HG03064 (cell line): ENCODE measurements around the gene KRT77.

Experiments
- ATAC-seq: cut with Tn5 transposase; IDR thresholded peaks from one replicate; pipeline ENCODE4 v1.9.1; 2021; ENCODE audit warnings: low read depth; ENCODE audit not compliant: unreplicated experiment

KRT77 gene

GRCh38 chr12:52659395-52659794, 43.9 kb downstream of the KRT77 start:
- no peak for ATAC-seq

GRCh38 chr12:52658196-52658595, 45.1 kb downstream of the KRT77 start:
- ATAC-seq, result no peak

GRCh38 chr12:52657250-52657902, 45.9 kb downstream of the KRT77 start:
- no peak for ATAC-seq

GRCh38 chr12:52656616-52657015, 46.7 kb downstream of the KRT77 start:
- no peak for ATAC-seq

DNA sequence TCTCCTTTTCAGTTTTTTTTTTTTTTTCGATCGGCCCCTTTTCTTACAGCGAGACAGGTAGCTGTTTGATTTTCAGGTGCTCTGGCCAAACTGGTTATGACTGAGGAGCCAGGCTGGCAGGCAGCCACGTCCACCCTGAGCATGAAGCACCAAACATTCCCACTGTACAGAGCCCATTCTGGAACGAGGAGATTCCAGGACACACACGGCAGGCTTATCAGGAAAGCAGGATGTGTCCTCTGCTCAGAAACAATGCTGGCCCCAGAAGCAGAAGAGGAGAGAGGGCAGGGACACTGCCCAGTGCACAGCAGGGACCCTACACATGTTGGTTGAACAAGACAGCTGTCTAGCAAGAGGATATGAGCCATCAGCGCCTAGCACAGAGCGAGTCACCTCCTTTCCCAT, 47.6 kb downstream of the KRT77 start:
- no peak for ATAC-seq

GRCh38 chr12:52655251-52655650, 48.1 kb downstream of the KRT77 start:
- no peak for ATAC-seq

- ATAC-seq, result no peak
These were observed 51.5 kb downstream of the KRT77 start, which contains the start of gene KRT2 for GRCh38 chr12:52651726-52652261. Gene KRT2, minus strand, starts transcription at chr12:52652211. Its CDS starts 69 bp downstream, at chr12:52652142.

DNA sequence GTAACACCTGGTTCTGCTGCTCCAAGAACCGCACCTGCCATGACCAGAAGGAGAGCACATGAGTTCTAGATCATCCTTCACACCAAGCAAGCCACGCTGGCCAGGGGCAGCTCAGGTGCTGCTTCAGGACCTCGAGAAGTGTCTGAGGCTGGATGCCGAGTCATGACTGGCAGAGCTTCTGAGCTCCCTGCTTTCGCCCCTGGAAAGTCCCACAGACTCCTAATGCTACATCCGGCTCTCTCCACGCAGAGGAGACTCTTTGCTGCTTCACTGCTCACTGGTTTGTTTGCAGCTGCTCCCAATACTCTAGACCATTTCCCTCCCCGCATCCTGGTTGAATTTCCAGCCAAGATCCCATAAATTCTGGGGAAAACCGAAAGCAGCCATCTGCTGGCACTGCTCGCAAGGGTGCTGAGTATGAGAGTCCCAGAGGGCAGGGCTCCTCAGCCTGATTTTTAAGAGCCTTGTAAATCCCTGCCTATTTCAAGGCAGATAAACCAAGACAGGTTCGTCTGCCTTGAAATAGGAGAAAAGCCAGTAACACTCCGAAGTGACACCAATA, 52.7 kb downstream of the KRT77 start:
- ATAC-seq, result no peak

- no peak for ATAC-seq
These were observed 54.3 kb downstream of the KRT77 start for GRCh38 chr12:52649066-52649465.

DNA sequence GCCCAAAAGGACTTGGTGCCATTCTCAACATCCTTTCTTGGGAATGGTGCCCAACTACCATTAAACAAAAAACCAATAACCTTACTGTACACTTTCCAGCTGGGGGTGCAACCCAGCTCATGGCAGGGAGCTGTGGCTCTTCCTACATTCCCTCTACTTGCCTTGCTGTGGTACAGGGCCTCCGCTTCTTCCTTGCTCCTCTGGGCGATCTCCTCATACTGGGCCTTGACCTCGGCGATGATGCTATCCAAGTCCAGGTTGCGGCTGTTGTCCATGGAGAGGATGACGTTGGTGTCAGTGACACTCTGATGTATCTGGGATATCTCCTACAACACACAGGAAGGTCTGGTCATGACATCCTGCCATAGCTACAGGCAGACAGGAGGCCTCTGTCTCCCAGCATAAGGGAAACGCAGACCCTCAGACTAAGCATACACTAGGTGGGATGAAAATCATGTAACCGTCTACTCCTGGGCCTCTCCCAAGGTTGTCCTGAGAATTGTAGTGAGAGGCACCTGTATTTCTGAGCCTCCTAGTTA, 55.2 kb downstream of the KRT77 start:
- ATAC-seq, result no peak

DNA sequence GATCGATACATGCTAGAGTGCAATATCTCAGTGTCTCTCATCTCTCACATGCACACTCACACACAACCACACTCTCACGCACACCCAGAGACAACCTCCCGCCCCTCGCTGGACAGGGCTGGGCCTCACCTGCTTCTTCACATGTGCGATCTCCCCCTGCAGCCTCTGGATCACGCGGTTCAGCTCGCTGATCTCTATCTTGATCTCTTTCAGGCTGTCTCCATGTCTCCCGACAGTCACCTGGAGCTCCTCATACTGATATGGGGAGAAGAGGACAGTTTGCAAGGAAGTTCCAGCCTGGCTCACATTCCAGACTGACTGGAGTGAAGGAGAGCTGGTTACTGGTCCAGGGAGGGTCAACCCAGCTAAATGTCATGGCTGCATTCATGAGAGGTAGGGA, 55.7 kb downstream of the KRT77 start:
- ATAC-seq, result no peak

DNA sequence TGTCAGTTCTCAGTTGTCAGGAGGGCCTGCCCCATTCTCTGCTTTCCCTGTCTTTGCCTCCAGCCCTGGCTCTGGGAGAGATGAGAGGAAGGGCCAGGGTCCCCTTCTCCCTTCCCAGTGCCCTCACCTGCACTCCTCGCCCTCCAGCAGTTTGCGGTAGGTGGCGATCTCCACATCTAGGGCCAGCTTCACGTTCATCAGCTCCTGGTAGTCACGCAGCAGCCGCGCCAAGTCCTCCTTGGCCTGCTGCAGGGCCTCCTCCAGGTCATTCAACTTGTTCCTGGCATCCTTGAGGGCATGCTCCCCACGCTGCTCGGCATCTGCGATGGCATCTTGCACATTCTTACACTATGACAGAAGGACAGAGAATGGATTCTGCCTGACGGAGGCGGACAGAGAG, 56.7 kb downstream of the KRT77 start:
- no peak for ATAC-seq

- no peak for ATAC-seq
These were observed 57.3 kb downstream of the KRT77 start for GRCh38 chr12:52645982-52646381.

GRCh38 chr12:52645120-52645761, 58.1 kb downstream of the KRT77 start:
- no peak for ATAC-seq

GRCh38 chr12:52644078-52644415, 59.3 kb downstream of the KRT77 start:
- no peak for ATAC-seq

GRCh38 chr12:52643233-52644077, 59.9 kb downstream of the KRT77 start:
- no peak for ATAC-seq

- ATAC-seq, result no peak
These were observed 61.9 kb downstream of the KRT77 start for GRCh38 chr12:52641468-52641867.
